Vagina (tissue), 2 donors: Measurements from ENCODE around the gene OS9.
A peak's percentile ranks its signal among the peaks of the same experiment; 100 is the strongest.

Experiments
- CTCF ChIP-seq, 3 experiments: fragments of 450-650 bp in 2 of 3; fragments of 200-600 bp in 1 of 3; sonication (generic) in 1 of 3; IDR thresholded peaks; one replicate each; pipeline ENCODE4 v1.5.1; 2017 to 2019; ENCODE audit warnings: antibody characterized with exemption in 3 of 3, mild to moderate bottlenecking in 2 of 3, moderate library complexity in 2 of 3
- POLR2A ChIP-seq, 2 donors: fragments of 450-650 bp; IDR thresholded peaks; one replicate each; pipeline ENCODE4 v1.6.1; 2017; ENCODE audit warnings: antibody characterized with exemption in 2 of 2, mild to moderate bottlenecking in 2 of 2, moderate library complexity in 2 of 2

DNA sequence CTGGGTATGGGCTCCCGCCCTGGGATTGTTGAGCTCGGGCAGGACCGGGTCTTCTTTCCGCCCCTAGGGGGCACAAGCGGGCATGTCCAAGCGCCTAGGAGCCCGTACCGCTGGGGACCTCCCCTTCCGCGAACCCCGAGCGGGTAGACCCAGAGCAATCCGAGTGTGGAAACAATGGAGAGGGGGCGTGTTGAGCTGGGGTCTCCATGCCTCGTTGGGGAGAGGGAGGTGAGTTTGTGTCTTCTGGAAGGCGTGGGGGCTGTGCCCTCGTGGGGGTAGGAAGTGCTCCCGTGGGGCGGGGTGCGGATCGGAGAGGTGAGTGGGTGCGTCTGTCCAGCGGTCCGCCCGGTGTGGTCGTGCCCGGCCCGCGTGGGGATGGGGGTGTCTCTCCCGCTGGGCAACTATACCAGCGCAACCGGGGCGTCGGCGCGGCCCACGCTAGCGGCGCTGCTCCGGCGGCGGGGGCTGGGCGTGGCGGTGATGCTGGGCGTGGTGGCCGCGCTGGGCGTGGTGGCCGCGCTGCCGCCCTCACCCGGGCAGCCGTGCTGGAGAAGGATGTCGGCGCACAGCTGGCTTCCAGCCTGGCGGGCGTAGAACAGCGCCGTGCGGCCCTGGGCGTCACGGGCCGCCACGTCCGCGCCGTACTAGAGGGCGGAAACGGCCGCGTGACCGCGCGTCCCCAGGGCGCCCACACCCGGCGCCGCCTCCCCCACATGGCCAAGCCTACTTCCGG lies 32.4 kb downstream of the OS9 start:
- TF ChIP-seq CTCF (IDR thresholded peaks at IDR 0.05) (peak; percentile 21 to 63 (median 52)), POLR2A (IDR thresholded peaks at IDR 0.05) (no peak)
